ENCODE measurements around the gene CHL1. TPM values are rescaled to one million over a fixed set of nuclear protein-coding genes. Genes with fewer than 3 reads are reported as not detected.

Gene CHL1
- total and polyA plus RNA-seq, 2 of the 8 experiments (the other 6 are each of a cell fraction or from before 2014, with no cell fraction given): 0.05 to 0.99 TPM

- FAIRE-seq: no peak
- H2AK5ac ChIP-seq (ENCODE audit: low read depth, low read length): no peak overlapping the region
- TF ChIP-seq HDAC6 (IDR thresholded peaks at IDR 0.05; ENCODE audit: low read depth, low read length) (no peak), RNF2 (IDR thresholded peaks at IDR 0.05; ENCODE audit: borderline replicate concordance, low read depth, low read length, missing control alignments, poor library complexity, severe bottlenecking) (no peak), YY1 (IDR thresholded peaks at IDR 0.05; ENCODE audit: low read depth, low read length) (no peak), SIRT6 (IDR thresholded peaks at IDR 0.05; ENCODE audit: low read length) (no peak), ATF2 (IDR thresholded peaks at IDR 0.05; ENCODE audit: low read length) (no peak), TAF7 (optimal IDR thresholded peaks at IDR 0.05; ENCODE audit: borderline replicate concordance, low read depth, low read length) (no peak), JUND (IDR thresholded peaks at IDR 0.05; ENCODE audit: low read length) (no peak), BACH1 (IDR thresholded peaks at IDR 0.05; ENCODE audit: low read length) (no peak), EGR1 (IDR thresholded peaks at IDR 0.05; ENCODE audit: borderline replicate concordance, low read depth, low read length) (no peak), BRCA1 (IDR thresholded peaks at IDR 0.05; ENCODE audit: low read depth, low read length) (no peak), KDM5A (IDR thresholded peaks at IDR 0.05; ENCODE audit: low read length) (no peak), SUZ12 (IDR thresholded peaks at IDR 0.05; ENCODE audit: low read length) (no peak), SP4 (IDR thresholded peaks at IDR 0.05; ENCODE audit: low read length) (no peak)
- TF ChIP-seq, protein P1, sequence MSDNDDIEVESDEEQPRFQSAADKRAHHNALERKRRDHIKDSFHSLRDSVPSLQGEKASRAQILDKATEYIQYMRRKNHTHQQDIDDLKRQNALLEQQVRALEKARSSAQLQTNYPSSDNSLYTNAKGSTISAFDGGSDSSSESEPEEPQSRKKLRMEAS (IDR thresholded peaks at IDR 0.05): no peak
Measured at GRCh38 chr3:284322-284721, 87.8 kb downstream of the CHL1 start.

More at GRCh38 chr3:284322-284721, 87.8 kb downstream of the CHL1 start:
- Histone ChIP-seq H3K23ac (ENCODE audit: insufficient read length) (no peak overlapping the region), H3K4me2 (ENCODE audit: insufficient read depth in 1 of 2, low read depth in 2 of 2, low read length in 2 of 2) (no peak overlapping the region), H2BK120ac (replicated peaks; ENCODE audit: low read depth, low read length) (no peak overlapping the region), H3K36me3 (ENCODE audit: control insufficient read depth in 2 of 4, insufficient read depth in 4 of 4, low read length in 3 of 4) (no peaks in the 10 kb centered on the region), H3K27me3 (replicated peaks in 1 of 4; ENCODE audit: control insufficient read depth in 3 of 4, extremely low read depth in 1 of 4, insufficient read depth in 3 of 4, low read length in 3 of 4) (no peaks in the 10 kb centered on the region), H2BK15ac (ENCODE audit: low read length) (no peak overlapping the region), H3K9ac (replicated peaks in 1 of 4; ENCODE audit: extremely low read depth in 1 of 4, low read depth in 3 of 4, low read length in 3 of 4) (no peak overlapping the region), H2BK20ac (ENCODE audit: low read length) (no peak overlapping the region), H3K79me2 (ENCODE audit: control insufficient read depth in 1 of 2, insufficient read depth in 2 of 2, low read length in 2 of 2) (no peaks in the 10 kb centered on the region), H4K91ac (replicated peaks; ENCODE audit: insufficient read length, low read length) (no peak overlapping the region), H2BK5ac (ENCODE audit: low read depth, low read length) (no peak overlapping the region), H3K4me3 (ENCODE audit: extremely low read depth in 1 of 4, insufficient read depth in 2 of 4, low read depth in 3 of 4, low read length in 4 of 4) (no peak overlapping the region), H3K4me1 (replicated peaks in 1 of 4; ENCODE audit: control insufficient read depth in 3 of 4, insufficient read depth in 4 of 4, low read length in 3 of 4) (no peaks in the 10 kb centered on the region), H3K56ac (replicated peaks; ENCODE audit: insufficient read length, low read depth, low read length) (no peak overlapping the region), H2AFZ (ENCODE audit: low read length) (no peak overlapping the region), H3K23me2 (ENCODE audit: low read depth, low read length) (no peaks in the 10 kb centered on the region), H3K14ac (ENCODE audit: insufficient read length) (no peak overlapping the region), H4K5ac (ENCODE audit: insufficient read length, low read depth, low read length) (no peak overlapping the region), H4K20me1 (replicated peaks in 1 of 2; ENCODE audit: control insufficient read depth in 1 of 2, insufficient read depth in 2 of 2, low read length in 2 of 2) (no peaks in the 10 kb centered on the region), H3K18ac (ENCODE audit: extremely low read depth, low read length) (no peak overlapping the region), H2BK12ac (ENCODE audit: low read depth, low read length) (no peak overlapping the region), H3K9me3 (ENCODE audit: insufficient read depth in 2 of 2, low read depth in 1 of 2, low read length in 1 of 2) (no peaks in the 10 kb centered on the region), H3K4ac (replicated peaks; ENCODE audit: insufficient read length, low read depth, low read length) (no peak overlapping the region), H4K8ac (ENCODE audit: extremely low read depth, insufficient read depth, low read length) (no peak overlapping the region), H3K79me1 (ENCODE audit: low read depth, low read length) (no peaks in the 10 kb centered on the region), H3K27ac (ENCODE audit: low read depth, low read length) (no peak overlapping the region)
- no peak for DNase-seq (ENCODE audit: low read depth in 1 of 2, low spot score in 2 of 2)
- ChIA-PET POLR2A (ENCODE audit: partially characterized antibody) (no interaction called here), CTCF (ENCODE audit: partially characterized antibody) (no interaction called here)
- WGBS, 2 experiments (ENCODE audit: extremely low coverage in 1 of 2, insufficient coverage in 1 of 2, insufficient read length in 1 of 2, insufficient replicate concordance in 2 of 2, low coverage in 1 of 2, low lambda C conversion rate in 2 of 2, missing lambda C conversion rate in 1 of 2): 95% methylated on average over 4 of the region's 4 CpGs; no CpG with 5 or more reads in 1 of the 2 experiments
